Epithelial cell of proximal tubule (primary cell): Measurements from ENCODE around the gene DUSP1. TPM values are rescaled to one million over a fixed set of nuclear protein-coding genes. Genes with fewer than 3 reads are reported as not detected.

Source experiments
- DNase-seq: peaks from one replicate; pipeline ENCODE4 v3.0.0-alpha.2; 2011; ENCODE audit warnings: low read depth
- H3K4me3 ChIP-seq: 2 replicates; pipeline ENCODE4 v1.5.1; 2011; ENCODE audit warnings: low read depth, mild to moderate bottlenecking, low read length
- total RNA-seq: library from RNA; depleted of rRNA; stranded (reverse); fragments of >200 nt; gene quantifications from 2 replicates; pipeline ENCODE4 v1.2.3, GENCODE V29; 2015
- TF ChIP-seq, protein P1 (sequence below): conservative IDR thresholded peaks from 2 replicates; pipeline ENCODE4 v1.5.1; 2012; ENCODE audit warnings: low read depth, mild to moderate bottlenecking, low read length

Gene DUSP1
- total RNA-seq, 1 donor from 2014 or later: 215 TPM

DNA sequence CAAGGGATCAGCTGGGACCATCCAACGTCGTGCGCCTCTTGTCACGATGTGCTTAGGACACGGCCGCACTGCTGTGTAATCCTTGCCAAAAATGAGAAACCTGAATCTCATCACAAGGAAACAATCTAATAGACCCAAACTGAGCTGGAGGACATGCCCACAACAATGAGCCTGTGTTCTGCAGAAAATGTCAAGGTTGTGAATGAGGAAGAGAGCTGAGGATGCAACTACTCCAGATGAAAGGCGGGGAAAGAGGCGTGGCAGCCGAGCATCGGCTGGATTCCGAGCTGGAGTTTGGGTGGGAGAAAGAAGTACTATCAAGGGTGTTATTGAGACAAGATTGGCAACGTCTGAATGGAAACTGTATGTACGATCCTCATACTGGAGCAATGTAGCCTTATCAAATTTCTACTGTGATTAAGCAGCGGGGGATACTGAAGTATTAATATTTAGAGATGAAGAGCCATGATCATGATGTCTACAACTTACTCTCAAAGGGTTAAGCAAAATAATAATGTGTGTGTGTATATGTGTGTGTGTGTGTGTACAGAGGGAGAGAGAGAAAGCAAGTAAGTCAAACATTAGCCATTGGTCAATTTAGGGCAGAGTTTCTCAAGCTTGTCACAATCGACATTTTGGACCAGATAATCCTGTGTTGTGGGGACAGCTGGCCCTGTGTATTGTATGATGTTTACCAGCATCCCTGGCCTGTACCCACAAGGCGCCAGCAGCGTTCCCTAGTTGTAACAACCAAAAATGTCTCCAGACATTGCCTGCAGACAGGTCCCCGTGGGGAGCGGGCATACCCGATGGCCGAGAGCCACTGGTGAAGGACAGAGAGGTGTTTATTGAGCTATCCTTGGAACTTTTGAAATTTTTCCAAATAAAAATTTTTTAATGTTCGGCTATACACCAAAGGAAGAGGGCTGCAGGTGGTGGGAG lies 46.5 kb downstream of the DUSP1 start:
- TF ChIP-seq, protein P1, sequence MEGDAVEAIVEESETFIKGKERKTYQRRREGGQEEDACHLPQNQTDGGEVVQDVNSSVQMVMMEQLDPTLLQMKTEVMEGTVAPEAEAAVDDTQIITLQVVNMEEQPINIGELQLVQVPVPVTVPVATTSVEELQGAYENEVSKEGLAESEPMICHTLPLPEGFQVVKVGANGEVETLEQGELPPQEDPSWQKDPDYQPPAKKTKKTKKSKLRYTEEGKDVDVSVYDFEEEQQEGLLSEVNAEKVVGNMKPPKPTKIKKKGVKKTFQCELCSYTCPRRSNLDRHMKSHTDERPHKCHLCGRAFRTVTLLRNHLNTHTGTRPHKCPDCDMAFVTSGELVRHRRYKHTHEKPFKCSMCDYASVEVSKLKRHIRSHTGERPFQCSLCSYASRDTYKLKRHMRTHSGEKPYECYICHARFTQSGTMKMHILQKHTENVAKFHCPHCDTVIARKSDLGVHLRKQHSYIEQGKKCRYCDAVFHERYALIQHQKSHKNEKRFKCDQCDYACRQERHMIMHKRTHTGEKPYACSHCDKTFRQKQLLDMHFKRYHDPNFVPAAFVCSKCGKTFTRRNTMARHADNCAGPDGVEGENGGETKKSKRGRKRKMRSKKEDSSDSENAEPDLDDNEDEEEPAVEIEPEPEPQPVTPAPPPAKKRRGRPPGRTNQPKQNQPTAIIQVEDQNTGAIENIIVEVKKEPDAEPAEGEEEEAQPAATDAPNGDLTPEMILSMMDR: no peak
- no peak for DNase-seq
- no peak overlapping the region for H3K4me3 ChIP-seq

DNA sequence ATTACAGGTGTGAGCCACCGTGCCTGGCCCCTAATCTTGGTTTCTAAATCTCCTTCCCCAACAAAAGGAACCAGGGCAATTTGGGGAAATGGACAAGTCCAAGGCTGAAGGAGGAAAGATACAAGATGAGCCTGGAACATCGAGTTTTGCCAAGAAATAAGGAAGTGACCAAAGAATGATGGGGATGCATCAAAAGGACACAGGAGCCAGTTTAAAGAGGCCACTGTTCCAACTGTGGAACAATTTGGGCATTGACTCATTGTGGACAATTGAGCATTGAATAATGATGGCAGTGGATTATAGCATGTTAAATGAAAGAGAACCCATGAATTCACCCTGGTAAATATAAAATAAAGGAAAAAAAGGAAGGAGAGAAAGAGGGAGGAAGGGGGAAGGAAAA lies 47.5 kb downstream of the DUSP1 start:
- TF ChIP-seq, protein P1: no peak
- no peak overlapping the region for H3K4me3 ChIP-seq
- DNase-seq: no peak

DNA sequence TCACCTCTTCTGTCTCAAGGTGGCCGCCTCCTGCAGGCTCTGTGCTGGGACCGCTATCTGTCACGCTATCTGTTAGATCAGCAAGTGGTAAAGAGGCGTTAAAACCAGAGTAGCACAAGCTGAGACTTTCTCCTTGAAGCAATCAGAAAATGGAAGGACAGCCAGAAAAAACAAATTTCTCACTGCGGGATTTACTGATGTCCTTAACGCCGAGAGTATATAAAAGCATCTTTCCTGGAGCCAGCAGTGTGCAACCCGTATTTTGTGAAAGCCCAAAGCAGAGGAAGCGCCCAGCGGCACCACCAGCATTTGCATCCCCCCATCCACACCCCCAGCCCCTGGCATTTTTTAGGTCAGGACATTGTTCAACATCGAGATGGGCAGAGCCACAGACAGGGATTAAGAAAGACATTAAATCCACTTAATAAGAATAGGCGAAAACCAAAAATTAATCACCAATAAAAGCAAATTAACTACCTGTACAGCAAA lies 48.6 kb downstream of the DUSP1 start:
- no peak for DNase-seq
- no peak overlapping the region for H3K4me3 ChIP-seq
- TF ChIP-seq, protein P1: no peak

DNA sequence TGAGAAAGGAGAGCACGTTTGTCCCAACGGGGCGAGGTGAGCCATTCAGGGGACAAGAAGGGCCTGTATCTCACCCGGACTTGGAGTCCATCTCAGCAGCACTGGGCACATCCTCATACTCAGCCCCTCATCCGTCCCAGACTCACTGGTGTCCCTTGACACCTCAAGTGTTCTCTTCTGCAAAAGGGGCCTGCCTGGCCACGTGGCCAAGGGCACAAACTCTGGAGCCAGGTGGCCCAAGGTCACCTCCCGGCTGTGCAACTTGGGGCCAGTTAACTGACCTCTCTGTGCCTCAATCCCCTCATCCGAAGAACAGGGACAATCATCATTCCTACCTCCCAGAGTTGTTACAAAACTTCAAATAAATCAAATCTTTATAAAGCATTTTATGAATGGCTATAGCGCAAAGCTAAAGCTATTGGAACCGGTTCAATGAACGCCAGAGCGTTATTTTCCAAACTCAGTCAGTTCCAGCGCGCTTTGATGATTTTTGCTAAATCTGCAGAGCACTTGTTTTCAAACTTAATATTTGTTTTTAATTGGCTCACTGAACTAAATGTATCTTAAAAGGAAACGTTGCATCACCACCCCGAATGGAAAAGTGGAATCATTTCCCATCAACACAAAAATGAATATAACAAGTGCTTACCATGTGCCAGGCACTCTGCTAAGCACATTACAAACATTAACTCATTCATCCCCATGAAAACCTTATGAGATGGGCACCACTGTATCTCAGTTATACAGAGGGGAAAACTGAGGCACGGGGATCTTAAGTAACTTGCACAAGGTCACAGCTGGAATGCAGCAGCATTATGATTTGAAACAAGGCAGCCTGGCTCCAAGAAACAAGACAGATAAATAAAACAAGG lies 49.3 kb downstream of the DUSP1 start:
- DNase-seq: no peak
- TF ChIP-seq, protein P1: no peak
- H3K4me3 ChIP-seq: no peak overlapping the region

DNA sequence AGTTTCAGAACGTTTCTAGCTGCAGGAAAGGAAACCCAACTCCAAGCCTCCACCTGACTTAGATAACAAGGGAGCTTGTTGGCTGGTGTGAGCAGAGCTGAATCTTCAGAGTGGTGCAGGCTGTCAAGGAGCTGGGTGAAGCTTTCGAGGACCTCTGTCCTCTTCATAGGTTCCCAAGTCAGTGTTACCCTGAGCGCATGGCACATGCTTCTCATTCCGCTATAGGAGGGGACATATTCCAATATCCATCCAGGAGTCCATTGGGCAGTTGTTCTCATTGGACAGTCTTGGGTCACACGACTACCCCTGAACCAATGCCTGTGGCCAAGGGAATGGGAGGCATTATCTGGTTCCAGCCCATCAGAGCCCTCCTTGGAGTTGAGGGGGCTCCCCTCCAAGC lies 50.3 kb downstream of the DUSP1 start:
- H3K4me3 ChIP-seq: no peak overlapping the region
- TF ChIP-seq, protein P1: no peak
- no peak for DNase-seq

DNA sequence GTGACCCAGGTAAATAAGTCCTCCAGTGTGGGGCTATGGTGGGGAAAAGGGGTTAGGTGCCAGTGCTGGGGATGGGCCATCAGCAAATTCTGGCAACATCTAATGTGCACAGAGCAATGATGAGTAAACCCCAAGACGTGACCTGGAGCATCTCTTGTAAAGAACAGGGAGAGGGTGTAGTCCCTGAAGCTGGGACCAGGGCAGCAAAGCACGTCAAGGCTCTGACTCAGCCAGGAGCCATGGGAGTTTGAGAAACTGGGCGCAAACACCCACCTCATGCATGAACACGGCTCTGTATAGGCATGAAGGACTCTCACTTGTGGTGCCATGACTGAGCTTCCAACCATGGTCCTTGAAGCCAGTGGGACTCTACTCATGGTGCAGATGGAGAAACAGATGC lies 51.8 kb downstream of the DUSP1 start:
- TF ChIP-seq, protein P1: no peak
- no peak overlapping the region for H3K4me3 ChIP-seq
- DNase-seq: no peak
